ENCODE results near the gene OR4Q3. TPM values are rescaled to one million over a fixed set of nuclear protein-coding genes. Genes with fewer than 3 reads are reported as not detected.
"Not testable (repeated sequence)": the region's sequence is repeated elsewhere in the genome, so short reads cannot be mapped to it uniquely, and the experiment has no call there.

Gene OR4Q3
- total RNA-seq, 1 donor from 2014 or later = not detected

- Mint-ChIP-seq H3K4me3 (ENCODE audit: unreplicated experiment) (no peak overlapping the region), H3K4me1 (ENCODE audit: unreplicated experiment) (no peaks in the 10 kb centered on the region), H3K36me3 (ENCODE audit: unreplicated experiment) (no peaks in the 10 kb centered on the region), H3K27me3 (ENCODE audit: unreplicated experiment) (no peaks in the 10 kb centered on the region), H3K27ac (ENCODE audit: unreplicated experiment) (no peak overlapping the region), H3K9me3 (ENCODE audit: unreplicated experiment) (peaks cover 71% of the 10 kb centered on the region)
- TF ChIP-seq CTCF (IDR thresholded peaks at IDR 0.05) = no peak
- no peak for DNase-seq (ENCODE audit: extremely low spot score, unreplicated experiment)
Measured at GRCh38 chr14:19771895-19772430, 28.6 kb downstream of the OR4Q3 start.

DNA sequence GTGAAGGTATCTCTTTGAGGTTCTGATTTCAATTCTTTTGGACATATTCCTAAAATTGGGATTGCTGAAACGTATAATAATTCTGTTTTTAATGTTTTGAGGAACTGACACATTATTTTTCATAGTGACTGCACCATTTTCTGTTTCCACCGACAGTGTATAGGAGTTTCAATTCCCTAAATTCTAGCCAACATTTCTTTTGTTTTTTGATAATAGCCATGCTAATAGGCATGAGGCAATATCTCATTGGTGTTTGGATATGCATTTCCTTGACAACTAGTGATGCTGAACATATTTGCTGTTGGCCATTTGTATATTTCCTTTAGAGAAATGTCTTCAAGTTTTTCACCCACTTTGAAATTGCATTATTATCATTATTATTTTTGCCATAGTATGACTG, 29.1 kb downstream of the OR4Q3 start:
- not testable (repeated sequence) for H3K4me3 Mint-ChIP-seq (ENCODE audit: unreplicated experiment); H3K27me3 Mint-ChIP-seq (ENCODE audit: unreplicated experiment); H3K4me1 Mint-ChIP-seq (ENCODE audit: unreplicated experiment); DNase-seq (ENCODE audit: extremely low spot score, unreplicated experiment); H3K27ac Mint-ChIP-seq (ENCODE audit: unreplicated experiment); H3K36me3 Mint-ChIP-seq (ENCODE audit: unreplicated experiment)
- peaks cover 71% of the 10 kb centered on the region for H3K9me3 Mint-ChIP-seq (ENCODE audit: unreplicated experiment)

DNA sequence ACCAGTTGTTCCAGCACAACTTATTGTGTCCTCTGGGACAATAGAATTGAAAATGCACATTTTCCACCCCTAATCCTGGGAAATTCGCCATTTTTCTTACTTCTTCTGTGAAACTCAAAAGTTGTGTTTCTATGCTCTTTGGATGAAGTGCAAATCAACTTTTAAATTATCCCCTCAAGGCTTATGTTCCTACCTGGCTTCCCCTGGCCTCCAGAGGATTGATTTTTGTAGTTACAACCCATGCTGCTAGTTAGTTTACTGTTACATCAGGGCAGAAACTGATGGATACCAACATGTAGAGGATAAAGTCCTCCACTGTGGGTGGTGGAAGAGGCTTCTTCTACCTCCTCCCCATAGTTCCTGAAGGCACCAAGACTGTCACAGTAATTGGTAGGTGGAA, 29.8 kb downstream of the OR4Q3 start, which contains the start of gene OR4M1:
TSS of gene OR4M1 (plus strand) at position 301 of the 400 bp plus-strand sequence. CDS start 6,819 bp downstream, outside the sequence.
- not testable (repeated sequence) for H3K4me3 Mint-ChIP-seq (ENCODE audit: unreplicated experiment); DNase-seq (ENCODE audit: extremely low spot score, unreplicated experiment); H3K27ac Mint-ChIP-seq (ENCODE audit: unreplicated experiment); H3K27me3 Mint-ChIP-seq (ENCODE audit: unreplicated experiment); H3K4me1 Mint-ChIP-seq (ENCODE audit: unreplicated experiment); H3K36me3 Mint-ChIP-seq (ENCODE audit: unreplicated experiment)
- peaks cover 69% of the 10 kb centered on the region for H3K9me3 Mint-ChIP-seq (ENCODE audit: unreplicated experiment)

- peaks cover 62% of the 10 kb centered on the region for H3K9me3 Mint-ChIP-seq (ENCODE audit: unreplicated experiment)
- H3K27me3 Mint-ChIP-seq (ENCODE audit: unreplicated experiment) = no peaks in the 10 kb centered on the region
- no peak for TF ChIP-seq CTCF (IDR thresholded peaks at IDR 0.05)
- DNase-seq (ENCODE audit: extremely low spot score, unreplicated experiment) = no peak
- no peaks in the 10 kb centered on the region for H3K4me1 Mint-ChIP-seq (ENCODE audit: unreplicated experiment)
- no peak overlapping the region for H3K27ac Mint-ChIP-seq (ENCODE audit: unreplicated experiment)
- H3K4me3 Mint-ChIP-seq (ENCODE audit: unreplicated experiment) = no peak overlapping the region
- H3K36me3 Mint-ChIP-seq (ENCODE audit: unreplicated experiment) = no peaks in the 10 kb centered on the region
Measured at GRCh38 chr14:19775587-19775986, 32.2 kb downstream of the OR4Q3 start.

- not testable (repeated sequence) for H3K4me1 Mint-ChIP-seq (ENCODE audit: unreplicated experiment); H3K27me3 Mint-ChIP-seq (ENCODE audit: unreplicated experiment); H3K4me3 Mint-ChIP-seq (ENCODE audit: unreplicated experiment); DNase-seq (ENCODE audit: extremely low spot score, unreplicated experiment); H3K36me3 Mint-ChIP-seq (ENCODE audit: unreplicated experiment); H3K27ac Mint-ChIP-seq (ENCODE audit: unreplicated experiment)
- peaks cover 27% of the 10 kb centered on the region for H3K9me3 Mint-ChIP-seq (ENCODE audit: unreplicated experiment)
Measured at GRCh38 chr14:19785848-19786247, 42.5 kb downstream of the OR4Q3 start.

DNA sequence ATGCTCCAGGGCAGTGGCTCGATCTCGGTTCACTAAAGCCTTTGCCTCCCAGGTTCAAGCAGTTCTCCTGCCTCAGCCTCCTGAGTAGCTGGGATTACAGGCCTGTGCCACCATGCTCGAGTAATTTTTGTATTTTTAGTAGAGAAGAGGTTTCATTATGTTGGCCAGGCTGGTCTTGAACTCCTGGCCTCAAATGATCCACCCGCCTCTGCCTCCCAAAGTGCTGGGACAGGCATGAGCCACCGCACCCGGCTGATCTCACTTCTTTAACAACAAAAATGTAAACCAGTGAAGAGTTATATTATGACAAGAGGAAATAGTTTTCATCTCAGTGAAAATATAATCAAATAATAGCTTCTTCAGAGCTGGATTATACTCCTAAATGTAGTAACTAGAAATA, 43.9 kb downstream of the OR4Q3 start:
- not testable (repeated sequence) for H3K27ac Mint-ChIP-seq (ENCODE audit: unreplicated experiment); H3K27me3 Mint-ChIP-seq (ENCODE audit: unreplicated experiment); DNase-seq (ENCODE audit: extremely low spot score, unreplicated experiment); H3K4me3 Mint-ChIP-seq (ENCODE audit: unreplicated experiment); H3K4me1 Mint-ChIP-seq (ENCODE audit: unreplicated experiment); H3K36me3 Mint-ChIP-seq (ENCODE audit: unreplicated experiment)
- peaks cover 14% of the 10 kb centered on the region for H3K9me3 Mint-ChIP-seq (ENCODE audit: unreplicated experiment)

DNA sequence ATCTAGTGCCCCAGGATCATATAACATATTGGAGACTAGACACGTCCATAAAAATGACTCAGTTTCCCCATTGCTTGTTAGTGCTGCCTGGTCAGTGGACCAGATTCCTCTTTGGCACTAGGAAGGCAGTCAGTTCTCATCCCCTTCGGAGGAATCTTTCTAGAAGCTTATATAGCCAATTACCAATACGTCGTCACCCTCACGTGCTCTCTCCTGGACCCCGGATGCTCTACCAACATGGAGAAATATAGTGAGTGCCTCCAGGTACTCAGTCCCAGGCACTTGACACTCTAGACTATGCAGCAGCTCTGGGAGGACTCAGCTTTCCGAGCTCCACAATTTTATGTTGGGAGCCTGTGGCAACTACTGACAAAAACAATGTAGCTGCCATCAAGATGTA, 44.8 kb downstream of the OR4Q3 start:
- H3K27ac Mint-ChIP-seq (ENCODE audit: unreplicated experiment); H3K4me1 Mint-ChIP-seq (ENCODE audit: unreplicated experiment); H3K9me3 Mint-ChIP-seq (ENCODE audit: unreplicated experiment): not testable (repeated sequence)

GRCh38 chr14:19796520-19797108, 53.2 kb downstream of the OR4Q3 start:
- not testable (repeated sequence) for H3K27ac Mint-ChIP-seq (ENCODE audit: unreplicated experiment); H3K27me3 Mint-ChIP-seq (ENCODE audit: unreplicated experiment); H3K4me1 Mint-ChIP-seq (ENCODE audit: unreplicated experiment); H3K4me3 Mint-ChIP-seq (ENCODE audit: unreplicated experiment); H3K36me3 Mint-ChIP-seq (ENCODE audit: unreplicated experiment); DNase-seq (ENCODE audit: extremely low spot score, unreplicated experiment)
- peaks cover 11% of the 10 kb centered on the region for H3K9me3 Mint-ChIP-seq (ENCODE audit: unreplicated experiment)

More for the DNA sequence above, 44.8 kb downstream of the OR4Q3 start:
- not testable (repeated sequence) for DNase-seq (ENCODE audit: extremely low spot score, unreplicated experiment); H3K4me3 Mint-ChIP-seq (ENCODE audit: unreplicated experiment); H3K27me3 Mint-ChIP-seq (ENCODE audit: unreplicated experiment); H3K36me3 Mint-ChIP-seq (ENCODE audit: unreplicated experiment)
